ENCODE data around the gene FAM20C.

Gene FAM20C

DNA sequence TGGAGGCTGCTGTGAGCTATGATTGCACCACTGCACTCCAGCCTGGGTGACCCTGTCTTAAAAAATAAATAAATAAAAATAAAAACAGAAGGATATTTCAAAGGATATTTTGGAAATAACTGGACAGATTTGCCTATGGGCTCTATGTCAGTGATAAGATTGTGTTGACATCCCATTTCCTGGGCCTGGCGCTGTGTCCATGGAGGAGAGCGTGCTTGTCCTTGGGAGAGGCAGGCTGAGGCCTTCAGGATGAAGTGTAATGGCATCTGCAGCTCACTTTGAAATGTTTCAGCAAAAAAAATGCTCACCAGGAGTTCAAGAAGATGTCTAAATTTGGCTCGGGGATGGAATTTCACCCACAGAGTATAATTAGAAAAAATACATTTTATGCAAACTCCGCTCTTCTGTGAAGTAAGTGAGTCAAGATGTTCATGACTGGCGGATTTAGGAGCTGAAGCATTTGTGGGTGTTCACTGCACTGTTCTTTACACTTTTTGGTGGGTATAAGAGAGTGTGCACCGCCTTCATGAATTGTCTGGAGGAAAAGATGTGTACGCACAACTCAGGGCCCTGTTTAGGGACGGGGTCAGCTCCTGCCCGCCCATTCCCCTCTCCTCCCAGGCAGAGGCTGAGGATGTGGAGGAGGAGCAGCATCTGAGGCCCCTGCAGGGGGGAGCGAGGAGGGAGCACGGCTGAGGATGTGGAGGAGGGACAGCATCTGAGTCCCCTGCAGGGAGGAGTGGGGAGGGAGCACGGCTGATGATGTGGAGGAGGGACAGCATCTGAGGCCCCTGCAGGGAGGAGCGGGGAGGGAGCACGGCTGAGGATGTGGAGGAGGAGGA lies 79.1 kb downstream of the FAM20C start:
- ATAC-seq, result no peak
- DNase-seq, result no peak

DNA sequence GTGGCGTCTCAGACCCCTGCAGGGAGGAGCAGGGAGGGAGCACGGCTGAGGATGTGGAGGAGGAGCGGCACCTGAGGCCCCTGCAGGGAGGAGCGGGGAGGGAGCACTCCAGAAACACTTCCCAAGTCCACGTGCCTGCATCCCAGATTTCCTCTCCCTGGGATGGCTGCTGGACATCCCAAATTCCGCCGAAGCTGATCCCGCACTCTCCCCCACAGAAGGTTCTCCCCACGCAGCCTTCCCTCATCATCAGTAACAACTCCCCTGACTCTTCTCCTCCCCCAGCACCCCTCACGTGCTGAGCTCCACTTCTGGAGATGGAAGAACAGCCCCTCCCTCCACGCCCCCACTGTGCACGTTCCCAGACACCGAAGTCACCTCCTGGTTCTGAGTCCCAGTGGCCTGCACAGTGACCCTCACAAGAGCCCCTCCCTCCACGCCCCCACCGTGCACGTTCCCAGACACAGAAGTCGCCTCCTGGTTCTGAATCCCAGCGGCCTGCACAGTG lies 79.8 kb downstream of the FAM20C start:
- DNase-seq (no peak), ATAC-seq (no peak)

DNA sequence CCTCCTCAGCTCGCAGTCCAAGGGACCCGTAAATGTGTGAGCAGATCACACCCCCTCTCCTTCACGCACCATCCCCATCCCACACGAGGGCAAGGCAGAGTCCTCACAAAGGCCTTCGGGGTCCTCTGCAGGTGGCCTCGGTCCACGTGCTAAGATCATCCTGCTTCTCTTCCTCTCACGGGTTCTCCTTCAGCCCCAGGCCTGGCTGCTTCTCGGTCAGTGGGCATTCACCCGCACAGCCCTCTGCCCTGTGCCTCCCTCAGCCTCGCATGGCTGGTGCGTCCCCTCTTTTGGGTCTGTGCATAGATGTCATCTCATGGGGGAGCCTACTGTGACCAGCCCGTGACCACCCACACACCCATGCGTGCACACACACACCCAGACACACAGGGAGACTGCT lies 80.3 kb downstream of the FAM20C start:
- ATAC-seq, result no peak
- no peak for DNase-seq

DNA sequence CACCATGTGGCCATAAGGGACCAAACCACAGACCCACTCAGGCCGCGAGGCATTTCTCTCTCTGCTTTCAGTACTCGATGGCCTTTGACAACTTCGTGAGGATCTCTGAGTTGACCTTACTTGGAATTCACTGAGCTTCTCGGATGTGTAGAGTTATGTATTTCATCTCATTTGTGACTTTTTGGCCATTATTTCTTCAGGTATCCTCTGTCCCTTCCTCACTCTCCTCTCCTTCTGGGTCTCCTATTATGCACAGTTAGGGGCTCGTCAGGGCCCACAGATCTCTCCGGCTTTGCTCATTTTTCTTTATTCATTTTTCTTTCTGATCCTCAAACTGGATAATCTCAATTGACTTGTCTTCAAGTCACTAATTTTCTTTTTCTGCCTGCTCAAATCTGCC lies 81.0 kb downstream of the FAM20C start:
- ATAC-seq (no peak), DNase-seq (no peak)

DNA sequence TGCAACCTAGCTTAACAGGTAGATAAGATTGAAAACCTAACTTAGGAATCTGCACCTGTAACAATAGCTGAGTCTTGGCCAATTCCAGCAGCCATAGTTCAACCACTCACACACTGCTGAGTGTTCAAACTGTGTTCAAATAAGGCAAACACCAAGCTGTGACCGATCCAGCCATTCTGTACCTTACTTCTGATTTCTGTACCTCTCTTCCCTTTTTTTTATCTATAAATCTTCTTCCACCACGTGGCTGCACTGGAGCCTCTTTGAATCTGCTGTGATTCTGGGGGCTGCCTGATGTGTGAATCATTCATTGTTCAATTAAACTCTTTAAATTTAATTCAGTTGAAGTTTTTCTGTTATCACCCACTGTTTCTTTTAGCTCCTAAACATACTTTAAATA lies 81.9 kb downstream of the FAM20C start:
- DNase-seq (no peak), ATAC-seq (no peak)

DNA sequence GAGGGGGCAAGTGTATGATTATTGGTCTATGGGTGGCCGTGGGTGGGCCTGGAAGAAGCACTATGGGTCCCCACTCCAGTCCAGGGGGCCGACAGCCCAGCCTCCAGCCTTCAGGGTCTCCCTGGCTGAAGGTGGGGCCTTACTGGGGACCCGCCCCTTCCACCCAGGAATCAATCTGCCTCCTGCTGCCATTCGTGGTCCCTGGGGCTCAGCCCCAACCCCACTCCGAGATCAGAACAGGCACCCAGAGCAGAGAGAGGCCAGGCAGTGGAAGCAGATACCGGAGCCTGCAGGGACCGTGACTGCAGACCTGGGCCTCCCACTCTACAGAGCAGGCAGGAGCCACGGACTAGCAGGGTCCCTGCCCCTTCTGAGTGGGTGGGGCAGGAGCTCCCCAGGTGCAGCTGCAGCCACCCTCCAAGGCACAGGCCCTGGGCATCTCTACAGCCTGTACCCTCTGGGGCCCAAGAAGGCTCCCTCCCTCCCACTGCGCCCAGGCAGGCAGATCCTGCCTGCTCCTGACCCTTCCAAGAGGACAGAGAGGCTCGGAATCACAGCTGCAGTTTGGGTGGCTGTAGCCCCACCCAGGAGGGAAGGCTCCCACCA lies 84.0 kb downstream of the FAM20C start:
- ATAC-seq, result no peak
- DNase-seq, result no peak

DNA sequence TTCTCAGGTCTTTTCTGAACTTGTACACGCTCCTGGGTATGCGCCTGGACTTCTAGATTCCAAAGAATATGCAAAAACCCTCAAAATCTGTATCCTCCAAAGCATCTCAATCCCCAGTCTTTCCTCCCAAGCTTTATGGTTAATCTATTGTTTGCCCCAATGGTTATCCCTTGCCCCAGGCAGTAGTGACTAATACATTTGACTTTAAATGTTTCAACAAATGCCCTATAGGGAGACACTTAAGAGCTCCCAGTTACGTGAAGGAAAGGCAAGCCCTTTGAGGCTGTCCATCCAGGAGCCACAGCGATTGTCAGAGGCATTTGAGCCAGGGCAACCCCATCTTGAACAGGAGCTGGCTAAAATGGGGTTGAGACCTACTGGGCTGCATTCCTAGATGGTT lies 84.9 kb downstream of the FAM20C start:
- DNase-seq (no peak), ATAC-seq (no peak)

DNA sequence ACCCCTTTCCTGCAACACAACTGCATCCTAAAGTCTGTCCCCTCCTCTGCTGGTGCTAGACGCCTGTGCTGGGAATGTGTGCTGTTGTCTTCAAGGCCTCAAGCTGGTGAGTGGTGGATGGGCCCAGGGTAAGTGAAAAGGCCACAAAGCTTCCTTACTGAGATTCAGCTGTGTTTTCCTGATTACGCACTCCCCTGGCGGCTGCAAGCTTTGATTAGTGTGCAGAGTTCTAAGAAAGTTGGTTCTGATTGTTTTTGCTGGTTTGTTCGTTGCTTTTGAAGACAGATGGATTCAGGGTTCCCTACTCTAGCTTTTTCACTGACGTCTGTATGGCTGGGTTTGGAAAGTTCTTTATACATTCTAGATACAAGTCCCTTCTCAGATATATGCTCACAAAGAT lies 85.7 kb downstream of the FAM20C start:
- DNase-seq, result no peak
- ATAC-seq, result no peak

DNA sequence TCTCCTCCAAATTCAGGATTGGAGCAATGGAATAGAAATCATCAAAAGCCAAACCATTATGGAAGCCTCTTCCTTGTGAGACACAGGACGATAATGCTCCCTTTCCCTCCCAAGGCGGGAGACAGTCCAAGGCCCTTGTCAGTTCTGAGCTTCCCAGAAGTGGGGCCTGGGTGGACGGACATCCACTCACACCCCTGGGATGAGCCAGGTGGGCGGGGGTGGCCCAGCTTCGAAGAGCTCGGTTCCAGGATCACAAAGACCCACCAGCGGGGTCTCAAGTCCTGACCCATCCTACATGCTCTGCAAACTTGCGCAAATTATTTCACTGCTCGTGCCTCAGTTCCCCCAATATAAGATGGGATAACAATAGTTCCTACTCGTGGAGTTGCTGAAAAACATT lies 87.5 kb downstream of the FAM20C start:
- no peak for ATAC-seq
- no peak for DNase-seq

DNA sequence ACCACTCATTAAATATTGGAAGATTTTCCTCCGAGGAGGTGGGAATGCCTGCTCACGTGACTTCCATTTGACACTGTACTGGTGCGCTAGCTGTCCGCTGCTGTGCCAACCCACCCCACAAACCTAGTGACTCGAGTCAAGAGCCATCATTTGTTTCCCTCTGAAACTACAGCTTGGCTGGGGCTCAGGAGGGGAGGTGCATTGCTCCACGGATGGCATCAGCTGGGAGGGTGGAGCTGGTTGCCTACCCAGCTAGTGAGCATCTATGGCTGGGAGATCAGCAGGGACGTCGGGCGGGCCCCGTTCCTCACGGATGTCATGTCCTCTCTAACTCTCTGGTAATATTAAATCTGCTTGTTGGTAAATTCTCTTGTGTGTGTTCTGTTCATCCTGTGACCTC lies 88.1 kb downstream of the FAM20C start:
- ATAC-seq (no peak), DNase-seq (no peak)

DNA sequence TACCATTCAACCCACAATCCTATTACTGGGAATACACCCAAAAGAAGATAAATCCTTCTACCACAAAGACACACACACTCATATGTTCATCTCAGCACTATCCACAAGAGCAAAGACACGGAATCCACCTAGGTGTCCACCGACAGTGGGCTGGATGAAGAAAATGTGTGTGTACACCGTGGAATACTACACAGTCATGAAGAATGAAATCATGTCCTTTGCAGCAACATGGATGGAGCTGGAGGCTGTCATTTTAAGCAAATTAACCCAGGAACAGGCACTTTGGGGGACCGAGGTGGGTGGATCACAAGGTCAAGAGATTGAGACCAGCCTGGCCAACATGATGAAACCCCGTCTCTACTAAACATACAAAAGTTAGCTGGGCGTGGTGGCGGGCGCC lies 89.3 kb downstream of the FAM20C start:
- DNase-seq, result no peak
- no peak for ATAC-seq

DNA sequence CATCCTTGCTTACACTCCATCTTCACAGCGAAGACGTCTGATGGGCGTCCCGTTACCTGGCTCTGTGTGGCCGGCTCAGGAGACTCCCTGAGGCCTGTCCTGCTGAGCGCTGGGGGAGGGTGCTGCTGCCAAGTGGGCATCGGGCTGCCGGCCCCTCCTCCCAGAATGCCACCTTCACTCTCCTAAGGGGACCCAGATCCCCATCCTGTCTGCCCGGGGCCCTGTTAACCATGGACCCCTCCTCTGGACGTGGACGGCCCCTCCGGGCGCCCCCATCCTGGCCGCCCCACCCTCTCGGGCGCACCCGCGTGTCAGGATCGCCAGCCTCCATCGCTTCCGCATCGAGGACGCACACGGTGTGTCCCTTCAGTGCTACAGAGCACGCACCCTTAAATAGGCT lies 90.2 kb downstream of the FAM20C start:
- ATAC-seq, result no peak
- no peak for DNase-seq

DNA sequence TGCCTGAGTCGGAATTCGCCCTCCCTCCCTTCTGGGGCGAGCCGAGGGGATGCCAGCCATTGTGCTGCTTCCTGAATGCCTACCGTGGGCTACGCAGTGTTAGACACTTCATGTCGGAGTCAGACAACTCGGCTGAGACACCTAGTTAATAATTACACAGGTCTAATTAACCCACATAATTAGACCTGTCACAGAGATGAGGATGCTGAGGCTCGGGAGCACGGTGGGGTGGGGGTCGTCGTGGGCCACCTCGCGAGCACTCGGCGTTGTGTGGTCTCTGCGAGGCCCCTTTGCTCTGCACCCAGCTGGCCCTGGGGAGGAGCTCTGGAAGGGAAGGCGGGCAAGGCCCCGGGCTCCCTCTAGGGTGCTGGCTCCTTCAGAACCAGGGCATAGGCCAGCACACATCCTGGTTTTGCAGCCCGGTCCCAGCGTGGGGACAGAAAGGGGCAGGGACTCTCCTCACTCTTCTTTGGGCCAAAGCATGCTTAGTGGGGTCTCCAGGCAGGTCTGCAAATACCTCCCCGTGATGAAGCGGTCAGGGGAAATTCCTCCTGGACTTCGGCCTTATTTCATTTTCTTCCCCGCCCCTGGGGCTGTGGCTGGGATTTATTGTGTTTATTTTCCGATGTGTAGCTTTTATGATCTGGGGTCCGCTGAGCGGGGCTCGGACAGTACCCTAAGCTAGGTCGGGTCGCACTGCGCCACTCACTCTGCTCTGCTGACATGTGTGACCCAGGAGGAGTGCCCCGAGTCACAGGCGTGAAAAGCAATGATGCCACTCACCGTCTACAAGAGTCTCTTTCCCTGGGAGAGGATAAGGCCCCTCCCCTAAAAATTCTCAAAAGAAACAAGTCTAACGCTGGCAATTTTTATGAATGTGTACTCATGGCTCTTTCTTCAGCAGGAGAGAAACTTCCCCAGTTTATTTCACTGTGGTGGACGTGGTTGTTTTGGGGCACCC lies 92.7 kb downstream of the FAM20C start:
- DNase-seq, result no peak
- no peak for ATAC-seq

DNA sequence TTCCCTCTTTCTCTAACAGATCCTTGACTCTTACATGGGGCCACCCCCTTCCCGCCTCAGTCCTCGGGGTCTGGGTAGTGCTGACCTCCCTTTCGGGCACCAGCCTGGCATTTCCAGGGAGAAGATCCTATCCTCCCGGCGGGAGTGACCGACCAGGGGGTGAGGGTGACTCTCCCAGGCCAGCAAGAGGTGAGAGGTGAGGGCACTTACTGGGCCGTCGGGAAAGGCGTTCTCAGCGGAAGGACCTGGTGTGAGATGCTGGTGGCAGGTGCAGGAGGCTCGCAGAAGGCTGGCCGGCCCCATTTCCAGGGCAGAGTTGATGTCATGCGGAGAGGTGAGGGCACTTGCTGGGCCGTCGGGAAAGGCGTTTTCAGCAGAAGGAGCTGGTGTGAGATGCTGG lies 93.4 kb downstream of the FAM20C start:
- no peak for DNase-seq
- no peak for ATAC-seq

DNA sequence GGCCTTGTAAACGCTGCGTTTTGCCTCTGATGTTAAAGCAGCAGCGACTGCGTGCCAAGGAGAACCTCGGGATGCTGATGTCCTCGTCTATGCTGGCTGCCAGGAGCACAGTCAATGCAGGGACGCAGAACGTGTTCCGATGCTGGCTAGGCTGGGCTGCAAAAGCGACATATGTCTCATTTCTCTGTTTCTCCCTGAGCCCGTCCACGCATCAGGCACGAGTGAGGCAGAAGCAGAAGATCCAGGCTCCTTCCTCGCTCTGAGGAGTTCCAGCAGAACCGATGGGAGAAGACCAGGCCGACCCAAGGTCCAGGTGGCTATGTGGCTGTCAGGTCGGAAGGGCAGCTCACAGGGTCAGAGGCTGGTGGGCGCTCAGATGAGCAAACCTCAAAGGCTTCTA lies 93.9 kb downstream of the FAM20C start:
- DNase-seq (no peak), ATAC-seq (no peak)

DNA sequence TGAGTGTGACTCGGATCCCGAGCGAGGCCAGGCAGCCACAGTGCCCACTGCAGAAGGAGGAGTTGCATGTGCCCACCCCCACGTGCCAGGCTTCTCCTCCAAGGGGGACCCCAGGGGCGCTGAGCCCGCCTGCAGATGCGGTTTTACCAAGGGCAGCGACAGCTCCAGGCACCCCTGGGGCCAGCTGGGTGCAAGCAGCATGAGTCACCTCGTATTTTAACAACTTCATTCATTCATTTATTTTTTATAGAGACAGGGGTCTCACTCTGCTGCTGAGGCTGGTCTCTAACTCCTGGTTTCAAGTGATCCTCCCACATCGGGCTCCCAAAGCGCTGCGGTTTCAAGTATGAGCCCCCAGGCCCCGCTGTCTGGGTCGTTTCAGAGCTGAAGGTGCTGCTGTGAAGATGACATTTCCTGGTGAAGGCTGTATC lies 96.3 kb downstream of the FAM20C start:
- no peak for DNase-seq

DNA sequence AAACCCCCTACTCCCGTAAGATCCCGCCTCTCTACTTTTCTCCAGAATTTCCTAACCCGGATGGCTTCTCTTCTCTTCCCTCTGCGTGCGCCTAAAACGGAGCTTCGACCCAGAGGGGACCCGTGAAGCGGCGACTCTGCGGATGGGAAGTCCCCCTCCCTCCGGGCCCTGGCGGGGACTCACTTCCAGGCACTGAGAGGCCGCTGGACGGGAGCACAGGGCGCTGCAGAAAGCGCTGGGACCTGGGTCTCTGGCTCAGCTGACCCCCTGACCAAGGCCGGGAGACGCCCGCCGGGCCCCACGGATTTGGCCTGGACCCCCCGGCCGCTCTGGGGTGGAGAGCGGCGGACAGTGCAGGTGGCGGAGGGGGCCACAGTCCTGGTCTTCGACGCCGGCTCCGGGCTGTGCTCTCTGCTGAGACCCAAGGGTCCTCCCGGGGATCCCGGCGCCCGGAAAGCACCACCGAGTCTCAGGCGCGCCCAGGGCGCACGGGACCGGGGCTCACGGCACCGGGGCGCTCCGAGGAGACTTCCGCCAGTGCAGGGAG lies 96.9 kb downstream of the FAM20C start:
- DNase-seq (no peak), ATAC-seq (no peak)

More for the DNA sequence above, 96.3 kb downstream of the FAM20C start:
- ATAC-seq, result no peak

DNA sequence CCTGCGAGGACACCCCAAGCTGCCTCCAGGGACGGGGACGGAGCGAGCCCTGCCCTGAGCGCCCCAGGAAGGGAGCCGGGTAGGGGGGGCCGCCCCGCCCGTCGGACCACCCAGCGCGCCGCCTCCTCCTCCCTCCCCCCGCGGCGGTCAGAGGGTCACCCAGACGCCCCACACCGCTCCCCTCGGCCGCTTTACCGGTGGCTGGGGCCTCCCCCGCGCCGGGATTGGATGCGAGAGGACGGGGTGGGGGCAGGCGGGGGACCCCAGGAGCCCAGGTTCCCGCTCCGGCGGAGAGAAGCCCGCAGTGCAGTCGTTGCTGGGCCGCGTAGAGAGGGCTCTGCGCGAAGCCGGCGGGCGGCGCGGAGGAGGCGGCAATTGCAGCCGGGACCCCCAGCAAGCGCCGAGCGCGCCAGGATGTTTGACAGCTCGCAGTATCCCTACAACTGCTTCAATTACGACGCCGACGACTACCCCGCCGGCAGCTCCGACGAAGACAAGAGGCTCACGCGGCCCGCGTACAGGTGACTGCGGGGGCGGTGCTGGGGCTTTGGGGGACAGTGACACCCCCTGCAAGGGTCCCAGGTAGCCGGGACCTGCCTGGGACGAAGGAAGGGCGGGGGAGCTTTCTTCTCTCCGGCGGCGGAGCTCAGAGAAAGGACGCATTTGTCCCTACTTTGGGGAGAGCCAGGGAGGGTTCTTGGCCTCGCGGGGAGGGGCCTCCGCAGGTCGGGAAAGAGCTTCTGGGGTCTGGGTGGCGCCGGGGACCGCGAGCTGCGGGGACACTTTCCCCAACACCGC lies 97.6 kb downstream of the FAM20C start, which contains the start of gene FOXL3:
Gene FOXL3 (plus strand): TSS at position 415 of the 798 bp plus-strand sequence. CDS start 0 bp downstream, at position 415.
- no peak for DNase-seq

DNA sequence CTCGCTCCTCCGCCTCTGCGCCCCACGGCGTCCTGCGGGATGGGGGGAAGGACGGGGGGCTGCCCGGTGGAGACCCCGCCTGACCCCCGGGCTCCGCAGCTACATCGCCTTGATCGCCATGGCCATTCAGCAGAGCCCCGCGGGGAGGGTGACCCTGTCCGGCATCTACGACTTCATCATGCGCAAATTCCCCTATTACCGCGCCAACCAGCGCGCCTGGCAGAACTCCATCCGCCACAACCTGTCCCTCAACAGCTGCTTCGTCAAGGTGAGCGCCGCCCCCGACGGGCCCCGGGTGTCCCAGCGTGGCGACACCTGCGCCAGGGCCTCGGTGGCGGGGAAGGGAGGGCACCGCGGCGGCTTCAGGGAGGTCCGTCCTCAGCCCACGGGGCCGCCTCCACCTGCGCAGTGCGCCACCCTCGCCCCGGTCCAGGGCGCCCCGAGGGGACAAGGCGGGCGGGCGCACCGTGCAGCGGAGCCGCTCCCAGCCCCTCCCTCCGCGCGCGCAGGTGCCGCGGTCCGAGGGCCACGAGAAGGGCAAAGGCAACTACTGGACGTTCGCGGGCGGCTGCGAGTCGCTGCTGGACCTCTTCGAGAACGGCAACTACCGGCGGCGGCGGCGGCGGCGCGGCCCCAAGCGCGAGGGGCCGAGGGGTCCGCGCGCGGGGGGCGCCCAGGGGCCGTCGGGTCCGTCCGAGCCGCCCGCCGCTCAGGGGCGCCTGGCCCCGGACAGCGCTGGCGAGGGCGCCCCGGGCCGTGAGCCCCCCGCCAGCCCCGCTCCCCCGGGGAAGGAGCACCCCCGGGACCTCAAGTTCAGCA lies 98.4 kb downstream of the FAM20C start:
- ATAC-seq (no peak), DNase-seq (no peak)

More for the DNA sequence above, 97.6 kb downstream of the FAM20C start, which contains the start of gene FOXL3:
- no peak for ATAC-seq

DNA sequence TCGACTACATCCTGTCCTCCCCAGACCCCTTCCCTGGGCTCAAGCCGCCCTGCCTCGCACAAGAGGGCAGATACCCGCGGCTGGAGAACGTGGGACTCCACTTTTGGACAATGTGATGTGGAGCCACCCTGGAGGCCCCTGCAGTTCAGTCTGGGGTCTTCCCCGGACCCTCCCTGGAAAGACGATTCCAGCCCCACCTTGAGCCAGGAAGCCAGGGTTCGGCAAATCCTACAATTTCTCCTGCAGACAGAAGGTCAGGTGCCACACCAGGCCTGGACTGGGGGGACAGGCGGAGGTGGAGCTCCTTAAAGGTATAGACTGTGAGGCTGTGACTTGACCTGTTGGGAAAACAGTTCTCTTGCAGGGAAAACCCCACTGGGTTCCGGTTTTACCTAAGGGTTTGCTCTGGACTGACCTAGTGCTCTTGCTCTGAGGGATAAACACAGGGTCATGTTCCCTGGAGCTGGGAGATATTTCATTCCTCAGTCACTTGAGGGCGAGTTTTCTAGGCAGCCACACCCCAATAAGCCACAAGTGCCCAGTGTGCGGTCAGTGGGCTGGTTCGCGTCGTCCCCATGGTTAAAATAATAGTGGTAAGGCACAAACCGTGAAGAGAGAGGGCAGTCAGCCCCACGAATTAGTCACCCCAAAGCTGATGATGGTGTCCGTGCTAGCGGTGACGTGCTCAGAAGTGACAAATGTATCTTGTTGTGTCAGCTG lies 99.2 kb downstream of the FAM20C start:
- ATAC-seq, result no peak
- no peak for DNase-seq

Measured in stimulated activated naive CD8-positive, alpha-beta T cell treated with anti-CD3 and anti-CD28 coated beads, Interleukin-15, Interleukin-2, amounts not matched to agents 100 U/mL and 50 U/mL, for 24 hours (primary cell).